Measurements from ENCODE around the gene NME9. TPM values are rescaled to one million over a fixed set of nuclear protein-coding genes. Genes with fewer than 3 reads are reported as not detected.

NME9 gene
- total and polyA plus RNA-seq, 7 donors = 0.23 TPM; not detected in 6

- TF ChIP-seq POLR2AphosphoS5 (IDR thresholded peaks at IDR 0.05) (no peak), CTCF (IDR thresholded peaks at IDR 0.05) (no peak), POLR2A (IDR thresholded peaks at IDR 0.05) (no peak), EP300 (IDR thresholded peaks at IDR 0.05) (no peak)
- WGBS, 2 donors = 77 to 81% methylated on average over 4 of the region's 4 CpGs
- Histone ChIP-seq H3K27ac (no peak overlapping the region), H3K36me3 (no peaks in the 10 kb centered on the region), H3K4me3 (no peak overlapping the region), H3K27me3 (no peaks in the 10 kb centered on the region), H3K9me3 (peaks cover 0 to 10% (median 4%) of the 10 kb centered on the region in 4 donors), H3K4me1 (no peaks in the 10 kb centered on the region)
- no peak for DNase-seq
- intact Hi-C loops (cut with DNase I) = no loop called here
Observed at GRCh38 chr3:138310494-138310893, 19.2 kb downstream of the NME9 start.

GRCh38 chr3:138308783-138309182, 20.9 kb downstream of the NME9 start:
- no peak for TF ChIP-seq POLR2AphosphoS5 (IDR thresholded peaks at IDR 0.05)
- TF ChIP-seq CTCF (IDR thresholded peaks at IDR 0.05) = no peak
- no peak for TF ChIP-seq EP300 (IDR thresholded peaks at IDR 0.05)
- TF ChIP-seq POLR2A (IDR thresholded peaks at IDR 0.05) = no peak
- no peaks in the 10 kb centered on the region for H3K27me3 ChIP-seq
- peaks cover 0 to 10% (median 4%) of the 10 kb centered on the region in 4 donors for H3K9me3 ChIP-seq
- intact Hi-C loops (cut with DNase I) = no loop called here
- no peak for DNase-seq
- H3K4me3 ChIP-seq = no peak overlapping the region
- H3K36me3 ChIP-seq = no peaks in the 10 kb centered on the region
- H3K27ac ChIP-seq = no peak overlapping the region
- H3K4me1 ChIP-seq = no peaks in the 10 kb centered on the region

- DNase-seq = no peak
Observed at GRCh38 chr3:138307899-138308298, 21.8 kb downstream of the NME9 start.

GRCh38 chr3:138303474-138303873, 26.2 kb downstream of the NME9 start:
- no peak for TF ChIP-seq EP300 (IDR thresholded peaks at IDR 0.05)
- no peak for TF ChIP-seq POLR2AphosphoS5 (IDR thresholded peaks at IDR 0.05)
- TF ChIP-seq POLR2A (IDR thresholded peaks at IDR 0.05) = no peak
- no peak for TF ChIP-seq CTCF (IDR thresholded peaks at IDR 0.05)
- H3K27ac ChIP-seq = no peak overlapping the region
- H3K4me1 ChIP-seq = no peaks in the 10 kb centered on the region
- H3K9me3 ChIP-seq = peaks cover 0 to 7% (median 0%) of the 10 kb centered on the region in 4 donors
- H3K27me3 ChIP-seq = no peaks in the 10 kb centered on the region
- H3K36me3 ChIP-seq = peaks cover 0 to 14% (median 0%) of the 10 kb centered on the region in 4 donors
- WGBS, 2 donors = 92 to 95% methylated on average over 6 of the region's 6 CpGs
- no peak overlapping the region for H3K4me3 ChIP-seq
- DNase-seq = no peak
- intact Hi-C loops (cut with DNase I) = no loop called here

More at GRCh38 chr3:138307899-138308298, 21.8 kb downstream of the NME9 start:
- TF ChIP-seq POLR2A (IDR thresholded peaks at IDR 0.05) (no peak), CTCF (IDR thresholded peaks at IDR 0.05) (no peak), POLR2AphosphoS5 (IDR thresholded peaks at IDR 0.05) (no peak), EP300 (IDR thresholded peaks at IDR 0.05) (no peak)
- Histone ChIP-seq H3K27ac (no peak overlapping the region), H3K9me3 (peaks cover 0 to 10% (median 4%) of the 10 kb centered on the region in 4 donors), H3K4me1 (no peaks in the 10 kb centered on the region), H3K4me3 (no peak overlapping the region), H3K27me3 (no peaks in the 10 kb centered on the region), H3K36me3 (no peaks in the 10 kb centered on the region)
- 89 to 90% methylated on average over 5 of the region's 5 CpGs for WGBS, 2 donors
- intact Hi-C loops (cut with DNase I) = no loop called here

- TF ChIP-seq CTCF (IDR thresholded peaks at IDR 0.05) = no peak
- TF ChIP-seq POLR2A (IDR thresholded peaks at IDR 0.05) = no peak
- TF ChIP-seq POLR2AphosphoS5 (IDR thresholded peaks at IDR 0.05) = no peak
- TF ChIP-seq EP300 (IDR thresholded peaks at IDR 0.05) = no peak
- 84 to 88% methylated on average over 2 of the region's 2 CpGs for WGBS, 2 donors
- H3K4me1 ChIP-seq = no peaks in the 10 kb centered on the region
Observed at GRCh38 chr3:138300647-138301046, 29.0 kb downstream of the NME9 start.

More at GRCh38 chr3:138300647-138301046, 29.0 kb downstream of the NME9 start:
- intact Hi-C loops (cut with DNase I) = no loop called here
- Histone ChIP-seq H3K36me3 (peaks cover 0 to 39% (median 2%) of the 10 kb centered on the region in 4 donors), H3K9me3 (no peaks in the 10 kb centered on the region), H3K4me3 (no peak overlapping the region), H3K27ac (no peak overlapping the region), H3K27me3 (no peaks in the 10 kb centered on the region)
- DNase-seq = no peak

Data from sigmoid colon (tissue), 7 donors.